ENCODE results near the gene YTHDF2.

- TF ChIP-seq CTCF (IDR thresholded peaks at IDR 0.05) (no peak), POLR2A (IDR thresholded peaks at IDR 0.05) (peak; percentile 37), POLR2AphosphoS5 (IDR thresholded peaks at IDR 0.05) (peak; percentile 81)
Observed at GRCh38 chr1:28775121-28775942, 38.6 kb downstream of the YTHDF2 start.

Data from prostate gland (tissue), 2 donors.